Measurements from ENCODE around the gene SPNS1.

DNA sequence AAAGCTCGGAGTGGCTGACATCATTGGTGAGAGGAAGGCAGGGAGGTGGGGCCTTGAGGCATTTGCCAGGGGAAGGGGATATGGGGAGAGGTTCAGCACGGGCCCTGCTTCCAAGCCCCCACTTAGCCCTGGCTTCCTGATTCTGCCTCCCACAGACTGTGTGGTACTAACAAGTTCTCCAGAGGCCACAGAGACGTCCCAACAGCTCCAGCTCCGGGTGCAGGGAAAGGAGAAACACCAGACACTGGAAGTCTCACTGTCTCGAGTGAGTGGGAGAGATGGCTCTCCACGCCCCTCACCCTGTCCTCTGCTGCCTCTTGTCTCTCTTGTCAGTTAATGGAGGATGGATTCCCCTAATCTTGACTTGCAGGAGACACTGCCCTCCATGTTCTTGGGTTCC lies 15.7 kb upstream of the SPNS1 start:
- TF ChIP-seq CTCF (IDR thresholded peaks at IDR 0.05) (no peak), EZH2 (IDR thresholded peaks at IDR 0.05; ENCODE audit: borderline replicate concordance, insufficient read depth, low read depth, low read length, poor library complexity, severe bottlenecking) (no peak)
